PC-9 (cell line): ENCODE measurements around the gene CNTN4.
"Not testable (repeated sequence)": the region's sequence is repeated elsewhere in the genome, so short reads cannot be mapped to it uniquely, and the experiment has no call there.

Source experiments
- CTCF ChIP-seq: fragments of 200-600 bp; sonication (generic); conservative IDR thresholded peaks from 2 replicates; pipeline ENCODE4 v1.6.1; 2017; ENCODE audit warnings: mixed run types, antibody characterized with exemption, mild to moderate bottlenecking, moderate library complexity
- EZH2 ChIP-seq: fragments of 200-600 bp; sonication (generic); IDR thresholded peaks from 2 replicates; pipeline ENCODE4 v1.8.0; 2017; ENCODE audit warnings: antibody characterized with exemption, low read depth

- TF ChIP-seq CTCF, EZH2: not testable (repeated sequence)
These were observed 894.5 kb downstream of the CNTN4 start for GRCh38 chr3:2993130-2993529.
